ENCODE measurements around the gene CREB3L4.
"Not testable (repeated sequence)": the region's sequence is repeated elsewhere in the genome, so short reads cannot be mapped to it uniquely, and the experiment has no call there.

The CREB3L4 gene

GRCh38 chr1:153958111-153958960 lies 9.4 kb upstream of the CREB3L4 start, which contains the start of gene CRTC2:
CRTC2 (minus strand) TSS chr1:153958612; CDS start chr1:153958497, 115 bp downstream.
- in situ Hi-C loops (cut with MboI; ENCODE audit: low sequenced_read_pairs): no loop called here

GRCh38 chr1:153958961-153959260 lies 8.8 kb upstream of the CREB3L4 start:
- in situ Hi-C loops (cut with MboI; ENCODE audit: low sequenced_read_pairs): no loop called here

GRCh38 chr1:153959454-153959853 lies 8.2 kb upstream of the CREB3L4 start:
- in situ Hi-C loops (cut with MboI; ENCODE audit: low sequenced_read_pairs): no loop called here

- in situ Hi-C loops (cut with MboI; ENCODE audit: low sequenced_read_pairs): no loop called here
These were observed 7.5 kb upstream of the CREB3L4 start for GRCh38 chr1:153960206-153960605.

- in situ Hi-C loops (cut with MboI; ENCODE audit: low sequenced_read_pairs): no loop called here
These were observed 6.3 kb upstream of the CREB3L4 start for GRCh38 chr1:153961421-153961820.

- in situ Hi-C loops (cut with MboI; ENCODE audit: low sequenced_read_pairs): no loop called here
These were observed 5.3 kb upstream of the CREB3L4 start for GRCh38 chr1:153962088-153963029.

GRCh38 chr1:153963030-153963849 lies 4.5 kb upstream of the CREB3L4 start, which contains the start of gene SLC39A1:
SLC39A1 (minus strand) TSS chr1:153963537; CDS start chr1:153962715, 822 bp downstream.
- in situ Hi-C loops (cut with MboI; ENCODE audit: low sequenced_read_pairs): no loop called here

- in situ Hi-C loops (cut with MboI; ENCODE audit: low sequenced_read_pairs): no loop called here
These were observed 3.8 kb upstream of the CREB3L4 start for GRCh38 chr1:153963850-153964331.

- in situ Hi-C loops (cut with MboI; ENCODE audit: low sequenced_read_pairs): no loop called here
These were observed 280 bp downstream of the CREB3L4 start for GRCh38 chr1:153968000-153968363.

- in situ Hi-C loops (cut with MboI; ENCODE audit: low sequenced_read_pairs): no loop called here
These were observed 706 bp downstream of the CREB3L4 start for GRCh38 chr1:153968408-153968807.

GRCh38 chr1:153968972-153969371 lies 1.3 kb downstream of the CREB3L4 start:
- in situ Hi-C loops (cut with MboI; ENCODE audit: low sequenced_read_pairs): no loop called here

- in situ Hi-C loops (cut with MboI; ENCODE audit: low sequenced_read_pairs): no loop called here
These were observed 2.6 kb downstream of the CREB3L4 start for GRCh38 chr1:153970346-153970745.

- in situ Hi-C loops (cut with MboI; ENCODE audit: low sequenced_read_pairs): no loop called here
These were observed 5.4 kb downstream of the CREB3L4 start for GRCh38 chr1:153973071-153973470.

GRCh38 chr1:153973525-153973924 lies 5.8 kb downstream of the CREB3L4 start:
- in situ Hi-C loops (cut with MboI; ENCODE audit: low sequenced_read_pairs): no loop called here

GRCh38 chr1:153976819-153977249 lies 9.1 kb downstream of the CREB3L4 start:
- in situ Hi-C loops (cut with MboI; ENCODE audit: low sequenced_read_pairs): no loop called here

- in situ Hi-C loops (cut with MboI; ENCODE audit: low sequenced_read_pairs): no loop called here
These were observed 9.8 kb downstream of the CREB3L4 start, which contains the start of gene JTB for GRCh38 chr1:153977250-153978240. JTB (minus strand) TSS chr1:153977674; CDS start chr1:153977252, 422 bp downstream.

GRCh38 chr1:153978274-153978909 lies 10.7 kb downstream of the CREB3L4 start:
- in situ Hi-C loops (cut with MboI; ENCODE audit: low sequenced_read_pairs): no loop called here

- in situ Hi-C loops (cut with MboI; ENCODE audit: low sequenced_read_pairs): not testable (repeated sequence)
These were observed 11.4 kb downstream of the CREB3L4 start for GRCh38 chr1:153979091-153979490.

- in situ Hi-C loops (cut with MboI; ENCODE audit: low sequenced_read_pairs): not testable (repeated sequence)
These were observed 14.0 kb downstream of the CREB3L4 start for GRCh38 chr1:153981735-153982134.
